NCI-H2227 (cell line): ENCODE data around the gene TTC33.
"Not testable (repeated sequence)": the region's sequence is repeated elsewhere in the genome, so short reads cannot be mapped to it uniquely, and the experiment has no call there.

ENCODE experiments used
- DNase-seq: peaks from one replicate; lab custom pipeline; 2025; ENCODE audit not compliant: unreplicated experiment; lab: John Stamatoyannopoulos, UW

The TTC33 gene

GRCh38 chr5:40654377-40654991, 101.3 kb downstream of the TTC33 start:
- no peak for DNase-seq

- no peak for DNase-seq
Measured at GRCh38 chr5:40653221-40654022, 102.3 kb downstream of the TTC33 start.

GRCh38 chr5:40652441-40653220, 103.1 kb downstream of the TTC33 start:
- DNase-seq, result no peak

- DNase-seq, result no peak
Measured at GRCh38 chr5:40651201-40651600, 104.6 kb downstream of the TTC33 start.

GRCh38 chr5:40649463-40650030, 106.2 kb downstream of the TTC33 start:
- no peak for DNase-seq

GRCh38 chr5:40648150-40648549, 107.6 kb downstream of the TTC33 start:
- DNase-seq, result no peak

- no peak for DNase-seq
Measured at GRCh38 chr5:40646266-40646665, 109.5 kb downstream of the TTC33 start.

- DNase-seq, result not testable (repeated sequence)
Measured at GRCh38 chr5:40639531-40639930, 116.2 kb downstream of the TTC33 start.

- no peak for DNase-seq
Measured at GRCh38 chr5:40634593-40634992, 121.2 kb downstream of the TTC33 start.

GRCh38 chr5:40634154-40634553, 121.6 kb downstream of the TTC33 start:
- DNase-seq, result no peak

- no peak for DNase-seq
Measured at GRCh38 chr5:40631236-40631635, 124.5 kb downstream of the TTC33 start.

- DNase-seq, result no peak
Measured at GRCh38 chr5:40630126-40630525, 125.6 kb downstream of the TTC33 start.

GRCh38 chr5:40628407-40628806, 127.4 kb downstream of the TTC33 start:
- DNase-seq, result no peak

- no peak for DNase-seq
Measured at GRCh38 chr5:40627706-40628105, 128.1 kb downstream of the TTC33 start.

- no peak for DNase-seq
Measured at GRCh38 chr5:40626801-40627200, 129.0 kb downstream of the TTC33 start.

GRCh38 chr5:40623480-40624420, 132.0 kb downstream of the TTC33 start:
- DNase-seq, result no peak

- DNase-seq, result no peak
Measured at GRCh38 chr5:40622463-40623252, 133.1 kb downstream of the TTC33 start.

- no peak for DNase-seq
Measured at GRCh38 chr5:40619421-40619820, 136.3 kb downstream of the TTC33 start.

GRCh38 chr5:40618926-40619325, 136.8 kb downstream of the TTC33 start:
- DNase-seq, result no peak

GRCh38 chr5:40616781-40617180, 139.0 kb downstream of the TTC33 start:
- no peak for DNase-seq
